SK-N-SH treated with all-trans-retinoic acid at 6 μM for 48 hours (cell line): ENCODE results near the gene PPP1R1B.

ENCODE experiments used
- ARNTL ChIP-seq: fragments of 450-650 bp; formaldehyde crosslinking; IDR thresholded peaks from 2 replicates; pipeline ENCODE4 v1.5.0; 2020; ENCODE audit warnings: low read depth, mild to moderate bottlenecking, moderate library complexity, borderline replicate concordance
- RARB ChIP-seq: fragments of 250-450 bp; sonication (Bioruptor Pico); IDR thresholded peaks from 2 replicates; pipeline ENCODE4 v1.8.0; 2021; ENCODE audit warnings: mild to moderate bottlenecking, moderate library complexity
- ZC3H10 ChIP-seq: fragments of 250-450 bp; sonication (Bioruptor Pico); IDR thresholded peaks from 2 replicates; pipeline ENCODE4 v1.5.1; 2021; ENCODE audit warnings: mild to moderate bottlenecking, moderate library complexity
- ZFP3 ChIP-seq: fragments of 250-450 bp; sonication (Bioruptor Pico); IDR thresholded peaks from 2 replicates; pipeline ENCODE4 v1.5.0; 2020; ENCODE audit warnings: mild to moderate bottlenecking, moderate library complexity
- TF ChIP-seq, protein P1 (sequence below): fragments of 250-450 bp; sonication (Bioruptor Pico); IDR thresholded peaks from 2 replicates; pipeline ENCODE4 v1.5.0; 2020; ENCODE audit warnings: mild to moderate bottlenecking, moderate library complexity

DNA sequence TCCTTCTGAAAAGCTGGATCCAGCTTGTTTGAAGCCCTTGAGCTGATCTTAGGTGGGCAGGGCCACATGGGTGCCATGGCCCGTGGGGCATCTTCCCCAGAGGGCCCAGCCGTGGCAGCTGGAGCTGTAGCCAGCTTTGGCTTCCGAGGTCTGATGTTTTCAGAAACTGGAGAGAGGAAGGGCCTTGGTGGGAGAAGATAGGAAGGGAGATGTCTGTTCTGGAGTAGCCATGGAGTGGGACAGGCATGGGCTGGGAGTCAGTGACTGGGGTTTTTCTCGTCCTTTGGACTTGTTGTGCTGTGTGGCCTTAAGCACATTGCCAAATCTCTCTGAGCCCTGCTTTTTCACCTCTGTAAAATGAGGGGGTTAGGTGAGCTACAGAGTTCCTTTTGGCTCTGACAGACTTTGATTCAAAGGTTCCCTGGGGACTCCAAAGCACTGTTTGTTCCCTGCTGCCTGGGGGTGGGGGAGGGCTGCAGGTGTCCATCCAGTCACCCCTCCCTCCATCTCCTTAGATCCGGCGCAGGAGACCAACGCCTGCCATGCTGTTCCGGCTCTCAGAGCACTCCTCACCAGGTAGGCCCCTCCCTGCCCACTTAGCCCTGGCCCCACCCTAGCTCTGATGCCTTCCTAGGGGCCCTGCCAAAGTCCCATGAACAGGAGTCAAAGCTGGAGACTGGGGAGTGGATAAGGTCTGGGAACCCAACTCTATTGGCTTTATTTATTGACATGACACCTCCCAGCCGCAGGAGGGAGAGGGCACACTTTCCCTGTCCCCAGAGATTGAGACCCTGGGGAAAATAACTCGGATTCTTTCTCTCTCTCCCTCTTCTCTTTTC, 2.1 kb downstream of the PPP1R1B start:
- TF ChIP-seq, protein P1, sequence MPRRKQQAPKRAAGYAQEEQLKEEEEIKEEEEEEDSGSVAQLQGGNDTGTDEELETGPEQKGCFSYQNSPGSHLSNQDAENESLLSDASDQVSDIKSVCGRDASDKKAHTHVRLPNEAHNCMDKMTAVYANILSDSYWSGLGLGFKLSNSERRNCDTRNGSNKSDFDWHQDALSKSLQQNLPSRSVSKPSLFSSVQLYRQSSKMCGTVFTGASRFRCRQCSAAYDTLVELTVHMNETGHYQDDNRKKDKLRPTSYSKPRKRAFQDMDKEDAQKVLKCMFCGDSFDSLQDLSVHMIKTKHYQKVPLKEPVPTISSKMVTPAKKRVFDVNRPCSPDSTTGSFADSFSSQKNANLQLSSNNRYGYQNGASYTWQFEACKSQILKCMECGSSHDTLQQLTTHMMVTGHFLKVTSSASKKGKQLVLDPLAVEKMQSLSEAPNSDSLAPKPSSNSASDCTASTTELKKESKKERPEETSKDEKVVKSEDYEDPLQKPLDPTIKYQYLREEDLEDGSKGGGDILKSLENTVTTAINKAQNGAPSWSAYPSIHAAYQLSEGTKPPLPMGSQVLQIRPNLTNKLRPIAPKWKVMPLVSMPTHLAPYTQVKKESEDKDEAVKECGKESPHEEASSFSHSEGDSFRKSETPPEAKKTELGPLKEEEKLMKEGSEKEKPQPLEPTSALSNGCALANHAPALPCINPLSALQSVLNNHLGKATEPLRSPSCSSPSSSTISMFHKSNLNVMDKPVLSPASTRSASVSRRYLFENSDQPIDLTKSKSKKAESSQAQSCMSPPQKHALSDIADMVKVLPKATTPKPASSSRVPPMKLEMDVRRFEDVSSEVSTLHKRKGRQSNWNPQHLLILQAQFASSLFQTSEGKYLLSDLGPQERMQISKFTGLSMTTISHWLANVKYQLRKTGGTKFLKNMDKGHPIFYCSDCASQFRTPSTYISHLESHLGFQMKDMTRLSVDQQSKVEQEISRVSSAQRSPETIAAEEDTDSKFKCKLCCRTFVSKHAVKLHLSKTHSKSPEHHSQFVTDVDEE (CRISPR knock-in tag), result no peak
- no peak for TF ChIP-seq RARB (CRISPR knock-in tag)
- no peak for TF ChIP-seq ZFP3 (CRISPR knock-in tag)
- no peak for TF ChIP-seq ZC3H10 (CRISPR knock-in tag)
- no peak for TF ChIP-seq ARNTL (CRISPR knock-in tag)
